Fibroblast of upper back skin (primary cell): ENCODE results near the gene TAF4.

ENCODE experiments used
- DNase-seq: peaks from one replicate; pipeline ENCODE4 v3.0.0-alpha.2; 2013

Gene TAF4

GRCh38 chr20:62055106-62055861, 10.4 kb downstream of the TAF4 start:
- no peak for DNase-seq

- DNase-seq, result no peak
These were observed 11.2 kb downstream of the TAF4 start for GRCh38 chr20:62054451-62054953.

- DNase-seq, result no peak
These were observed 12.1 kb downstream of the TAF4 start for GRCh38 chr20:62053465-62054196.

- DNase-seq, result no peak
These were observed 12.7 kb downstream of the TAF4 start for GRCh38 chr20:62052842-62053464.

GRCh38 chr20:62052336-62052841, 13.3 kb downstream of the TAF4 start:
- no peak for DNase-seq

GRCh38 chr20:62051546-62052255, 14.0 kb downstream of the TAF4 start:
- no peak for DNase-seq

- DNase-seq, result no peak
These were observed 14.5 kb downstream of the TAF4 start for GRCh38 chr20:62051144-62051543.

- no peak for DNase-seq
These were observed 15.2 kb downstream of the TAF4 start for GRCh38 chr20:62050166-62051120.

- no peak for DNase-seq
These were observed 16.1 kb downstream of the TAF4 start for GRCh38 chr20:62049342-62050165.

- DNase-seq, result no peak
These were observed 16.8 kb downstream of the TAF4 start for GRCh38 chr20:62048821-62049291.

GRCh38 chr20:62048346-62048761, 17.3 kb downstream of the TAF4 start:
- DNase-seq, result no peak

- DNase-seq, result no peak
These were observed 17.9 kb downstream of the TAF4 start for GRCh38 chr20:62047666-62048345.

- no peak for DNase-seq
These were observed 19.2 kb downstream of the TAF4 start for GRCh38 chr20:62046431-62046830.

GRCh38 chr20:62045529-62046285, 20.0 kb downstream of the TAF4 start:
- no peak for DNase-seq

GRCh38 chr20:62045118-62045517, 20.6 kb downstream of the TAF4 start:
- DNase-seq, result no peak

GRCh38 chr20:62044631-62045030, 21.1 kb downstream of the TAF4 start:
- no peak for DNase-seq

- DNase-seq, result no peak
These were observed 22.4 kb downstream of the TAF4 start for GRCh38 chr20:62043131-62043914.
